Limb (tissue), 2 donors: ENCODE measurements around the gene OR52I2.

ENCODE experiments used
- DNase-seq, 2 donors: peaks; one replicate each; pipeline ENCODE4 v3.0.0-alpha.2; 2016; ENCODE audit errors: extremely low spot score in 2 of 2

OR52I2 gene

GRCh38 chr11:4607781-4608666, 26.5 kb downstream of the OR52I2 start, which contains the start of gene TRIM68:
TRIM68 (minus strand) TSS chr11:4608231; CDS start chr11:4605504, 2,727 bp downstream.
- DNase-seq, result peak; percentile 96 to 97

- no peak for DNase-seq
Observed at GRCh38 chr11:4610258-4610935, 28.9 kb downstream of the OR52I2 start.

- no peak for DNase-seq
Observed at GRCh38 chr11:4611986-4612385, 30.4 kb downstream of the OR52I2 start.

GRCh38 chr11:4615856-4616444, 34.4 kb downstream of the OR52I2 start:
- DNase-seq, result no peak

- no peak for DNase-seq
Observed at GRCh38 chr11:4619514-4619913, 38.0 kb downstream of the OR52I2 start.

- DNase-seq, result peak; percentile 36 to 77
Observed at GRCh38 chr11:4626207-4627099, 44.9 kb downstream of the OR52I2 start.

- DNase-seq, result no peak
Observed at GRCh38 chr11:4636136-4636535, 54.6 kb downstream of the OR52I2 start.

- peak; percentile 74 to 82 for DNase-seq
Observed at GRCh38 chr11:4636962-4637661, 55.6 kb downstream of the OR52I2 start, which contains the start of gene OR51D1. OR51D1 (plus strand) TSS chr11:4637477; CDS start chr11:4639791, 2,314 bp downstream.

- no peak for DNase-seq
Observed at GRCh38 chr11:4637662-4638047, 56.1 kb downstream of the OR52I2 start.

GRCh38 chr11:4639931-4640330, 58.4 kb downstream of the OR52I2 start:
- DNase-seq, result no peak

- DNase-seq, result no peak
Observed at GRCh38 chr11:4641501-4641900, 60.0 kb downstream of the OR52I2 start.

- DNase-seq, result no peak
Observed at GRCh38 chr11:4642043-4642442, 60.5 kb downstream of the OR52I2 start.
